ENCODE measurements around the gene IFI6. TPM values are rescaled to one million over a fixed set of nuclear protein-coding genes. Genes with fewer than 3 reads are reported as not detected.
A peak's percentile ranks its signal among the peaks of the same experiment; 100 is the strongest.

The IFI6 gene
- total RNA-seq, 1 donor from 2014 or later: 211 TPM

GRCh38 chr1:27678747-27679146 lies 6.8 kb upstream of the IFI6 start:
- Histone ChIP-seq H3K36me3 (no peaks in the 10 kb centered on the region), H3K27me3 (ENCODE audit: low read depth) (no peaks in the 10 kb centered on the region), H3K27ac (no peak overlapping the region), H3K4me3 (no peak overlapping the region), H3K9me3 (peaks cover 22% of the 10 kb centered on the region), H3K4me1 (no peaks in the 10 kb centered on the region)
- intact Hi-C loops (cut with DNase I): no loop called here
- ATAC-seq (no peak), DNase-seq (no peak)
- TF ChIP-seq, protein P1, sequence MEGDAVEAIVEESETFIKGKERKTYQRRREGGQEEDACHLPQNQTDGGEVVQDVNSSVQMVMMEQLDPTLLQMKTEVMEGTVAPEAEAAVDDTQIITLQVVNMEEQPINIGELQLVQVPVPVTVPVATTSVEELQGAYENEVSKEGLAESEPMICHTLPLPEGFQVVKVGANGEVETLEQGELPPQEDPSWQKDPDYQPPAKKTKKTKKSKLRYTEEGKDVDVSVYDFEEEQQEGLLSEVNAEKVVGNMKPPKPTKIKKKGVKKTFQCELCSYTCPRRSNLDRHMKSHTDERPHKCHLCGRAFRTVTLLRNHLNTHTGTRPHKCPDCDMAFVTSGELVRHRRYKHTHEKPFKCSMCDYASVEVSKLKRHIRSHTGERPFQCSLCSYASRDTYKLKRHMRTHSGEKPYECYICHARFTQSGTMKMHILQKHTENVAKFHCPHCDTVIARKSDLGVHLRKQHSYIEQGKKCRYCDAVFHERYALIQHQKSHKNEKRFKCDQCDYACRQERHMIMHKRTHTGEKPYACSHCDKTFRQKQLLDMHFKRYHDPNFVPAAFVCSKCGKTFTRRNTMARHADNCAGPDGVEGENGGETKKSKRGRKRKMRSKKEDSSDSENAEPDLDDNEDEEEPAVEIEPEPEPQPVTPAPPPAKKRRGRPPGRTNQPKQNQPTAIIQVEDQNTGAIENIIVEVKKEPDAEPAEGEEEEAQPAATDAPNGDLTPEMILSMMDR (IDR thresholded peaks at IDR 0.05): no peak

- ATAC-seq: no peak
- no peaks in the 10 kb centered on the region for H3K27me3 ChIP-seq (ENCODE audit: low read depth)
- H3K4me3 ChIP-seq: no peak overlapping the region
- intact Hi-C loops (cut with DNase I): no loop called here
- peaks cover 14% of the 10 kb centered on the region for H3K4me1 ChIP-seq
- no peak overlapping the region for H3K27ac ChIP-seq
- TF ChIP-seq, protein P1 (IDR thresholded peaks at IDR 0.05): no peak
- no peak for DNase-seq
- H3K9me3 ChIP-seq: peaks cover 12% of the 10 kb centered on the region
- H3K36me3 ChIP-seq: no peaks in the 10 kb centered on the region
Measured at GRCh38 chr1:27676410-27676809, 4.4 kb upstream of the IFI6 start.

DNA sequence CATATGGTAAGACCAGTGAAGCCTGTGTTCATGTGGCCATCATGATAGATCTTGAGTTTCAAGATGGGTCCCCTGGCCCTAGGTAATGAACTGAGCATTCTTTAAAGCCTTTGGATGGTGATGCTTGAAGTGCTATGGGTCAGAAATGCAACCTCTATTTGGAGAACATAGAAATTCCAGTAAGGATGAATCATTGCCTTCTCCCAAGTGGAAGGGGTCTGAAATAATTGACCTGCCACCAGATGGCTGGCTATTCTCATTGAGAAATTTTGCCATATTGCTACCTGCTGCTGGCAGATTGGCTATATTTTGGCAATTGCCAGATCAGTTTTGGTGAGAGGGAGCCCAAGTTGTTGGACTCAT lies 739 bp upstream of the IFI6 start:
- TF ChIP-seq, protein P1 (IDR thresholded peaks at IDR 0.05): no peak
- Histone ChIP-seq H3K9me3 (no peaks in the 10 kb centered on the region), H3K4me3 (peak overlapping the region; percentile 67), H3K27ac (peak overlapping the region; percentile 84), H3K36me3 (no peaks in the 10 kb centered on the region), H3K4me1 (peaks cover 35% of the 10 kb centered on the region), H3K27me3 (ENCODE audit: low read depth) (no peaks in the 10 kb centered on the region)
- no peak for ATAC-seq
- no peak for DNase-seq
- intact Hi-C loops (cut with DNase I): no loop called here

DNA sequence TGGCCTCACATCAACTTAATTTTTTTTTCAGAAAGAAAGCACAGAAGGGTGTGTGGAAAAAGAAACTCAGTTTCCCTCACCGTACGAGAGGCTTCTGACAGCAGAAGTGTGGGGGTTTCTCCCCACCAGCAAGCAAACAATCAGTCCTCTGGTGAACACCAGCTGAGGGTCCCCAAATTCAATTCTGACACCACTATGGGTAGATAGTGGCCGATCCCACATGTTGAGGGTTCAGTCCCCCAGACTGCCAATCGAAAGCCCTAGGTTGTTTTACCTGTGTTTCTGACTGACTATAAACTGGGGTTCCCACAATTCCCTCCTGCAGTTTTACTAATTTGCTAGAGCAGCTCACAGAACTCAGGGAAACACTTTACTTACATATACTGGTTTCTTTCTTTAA lies 2.1 kb downstream of the IFI6 start:
- Histone ChIP-seq H3K27me3 (ENCODE audit: low read depth) (no peaks in the 10 kb centered on the region), H3K27ac (no peak overlapping the region), H3K36me3 (peaks cover 13% of the 10 kb centered on the region), H3K4me1 (peaks cover 35% of the 10 kb centered on the region), H3K4me3 (peak overlapping the region; percentile 46), H3K9me3 (no peaks in the 10 kb centered on the region)
- DNase-seq (no peak), ATAC-seq (no peak)
- intact Hi-C loops (cut with DNase I): no loop called here
- TF ChIP-seq, protein P1 (IDR thresholded peaks at IDR 0.05): no peak

DNA sequence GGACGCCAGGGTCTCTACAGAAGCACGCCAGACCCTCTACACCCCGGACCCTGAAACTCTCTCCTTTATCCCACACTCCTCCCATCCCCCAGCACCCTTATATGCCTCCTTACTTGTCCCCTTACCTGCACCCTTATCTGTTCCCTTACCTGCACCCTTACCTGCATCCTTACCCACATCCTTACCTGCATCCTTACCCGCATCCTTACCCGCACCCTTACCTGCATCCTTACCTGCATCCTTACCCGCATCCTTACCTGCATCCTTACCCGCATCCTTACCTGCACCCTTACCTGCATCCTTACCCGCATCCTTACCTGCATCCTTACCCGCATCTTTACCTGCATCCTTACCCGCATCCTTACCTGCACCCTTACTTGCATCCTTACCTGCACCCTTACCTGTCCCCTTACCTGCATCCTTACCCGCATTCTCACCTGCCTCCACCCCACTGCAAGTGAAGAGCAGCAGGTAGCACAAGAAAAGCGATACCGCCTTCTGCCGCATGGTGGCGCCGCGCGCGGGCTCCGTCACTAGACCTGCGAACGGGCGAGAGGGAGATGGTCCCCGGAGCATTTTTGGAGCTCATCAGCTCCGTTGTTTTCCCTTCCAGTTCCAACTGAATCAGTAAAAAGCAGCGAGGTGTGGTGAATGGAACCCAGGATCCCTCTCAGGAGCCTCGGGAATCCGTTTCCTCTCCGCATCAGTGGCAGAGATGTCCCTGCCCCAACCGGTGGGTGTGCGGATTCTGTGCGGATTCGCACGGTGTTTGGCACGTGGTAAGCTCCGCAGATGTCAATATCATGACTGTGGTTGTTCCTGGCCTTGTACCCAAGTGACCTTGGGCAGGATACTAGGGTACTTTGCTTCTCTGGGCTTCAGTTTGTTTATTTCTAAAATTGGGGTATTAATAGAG lies 2.9 kb downstream of the IFI6 start:
- intact Hi-C loops (cut with DNase I): no loop called here
- H3K27me3 ChIP-seq (ENCODE audit: low read depth): no peaks in the 10 kb centered on the region
- peaks cover 35% of the 10 kb centered on the region for H3K4me1 ChIP-seq
- H3K36me3 ChIP-seq: peaks cover 13% of the 10 kb centered on the region
- peak overlapping the region; percentile 46 for H3K4me3 ChIP-seq
- peak overlapping the region; percentile 7 for H3K27ac ChIP-seq
- TF ChIP-seq, protein P1 (IDR thresholded peaks at IDR 0.05): peak; percentile 90
- peak; percentile 34 to 47 for ATAC-seq
- DNase-seq: peak; percentile 88
- H3K9me3 ChIP-seq: no peaks in the 10 kb centered on the region
